Spleen (tissue), 7 donors: ENCODE data around the gene FSTL3.
"Not testable (repeated sequence)": the region's sequence is repeated elsewhere in the genome, so short reads cannot be mapped to it uniquely, and the experiment has no call there.

Source experiments
- CTCF ChIP-seq, 11 experiments: fragments of 200-600 bp in 7 of 11; fragments of 450-650 bp in 4 of 11; sonication (generic) in 4 of 11; IDR thresholded peaks in 8 of 11; conservative IDR thresholded peaks in 3 of 11; 1 replicate in 7 of 11; 2 replicates in 4 of 11; pipeline versions ENCODE4 v1.4.0 to v1.8.0; 2016 to 2021; ENCODE audit warnings: antibody characterized with exemption in 11 of 11, inconsistent platforms in 4 of 11, mild to moderate bottlenecking in 1 of 11
- POLR2A ChIP-seq, 3 donors: fragments of 450-650 bp; IDR thresholded peaks; one replicate each; pipeline ENCODE4 v1.5.1; 2017; ENCODE audit warnings: antibody characterized with exemption in 3 of 3, mild to moderate bottlenecking in 1 of 3
- POLR2AphosphoS5 ChIP-seq, 3 donors: sonication (generic); formaldehyde crosslinking; IDR thresholded peaks; one replicate each; pipeline ENCODE4 v1.5.1; 2017; ENCODE audit warnings: antibody characterized with exemption in 3 of 3
- donor health status: DM: no; HTN: no; CAD: no; lungs with moderate emphysema.
- donor health status: DM: no; HTN: no; CAD: no.
- donor health status: DM: no; HTN: no; CAD: no.

GRCh38 chr19:698529-698928 is 22.3 kb downstream of the FSTL3 start:
- TF ChIP-seq POLR2A (IDR thresholded peaks at IDR 0.05); CTCF (IDR thresholded peaks at IDR 0.05 in 8 of 11, conservative IDR thresholded peaks at IDR 0.05 in 3 of 11); POLR2AphosphoS5 (IDR thresholded peaks at IDR 0.05): not testable (repeated sequence)
